ENCODE data around the gene PTPRN2.

The PTPRN2 gene

DNA sequence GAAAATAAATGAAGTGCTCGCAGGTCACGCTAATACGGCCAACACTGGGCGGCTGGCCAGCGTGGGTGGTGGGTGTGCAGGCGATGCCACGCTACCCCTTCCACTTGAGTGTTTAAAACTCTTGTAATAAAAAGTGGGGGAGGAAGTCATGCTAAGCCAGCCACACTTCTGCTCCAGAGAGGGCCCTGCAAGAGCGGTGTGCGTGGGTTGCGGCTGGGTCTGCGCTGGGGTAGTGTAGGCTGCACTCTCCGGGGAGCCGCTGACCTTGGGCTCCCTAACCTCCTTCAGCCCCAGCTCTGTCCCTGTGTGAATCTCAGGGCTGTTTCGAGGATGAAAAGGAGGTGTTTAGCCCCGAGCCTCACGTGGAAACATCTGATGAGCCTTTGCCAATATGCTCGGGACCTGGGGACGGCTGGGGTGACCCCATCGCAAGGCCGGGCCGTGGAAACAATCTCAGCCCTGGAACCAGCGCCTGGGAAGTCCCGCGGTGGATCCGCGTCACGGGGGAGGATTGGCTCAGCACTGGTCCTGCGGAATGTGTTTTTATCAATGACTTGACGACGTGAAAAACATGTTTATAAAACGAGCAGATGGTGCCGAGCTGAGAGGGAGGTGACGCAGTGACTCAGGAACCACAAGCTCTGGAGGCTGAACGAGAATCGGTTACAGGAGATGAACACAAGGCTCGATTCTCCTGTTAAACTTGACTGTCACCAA, 972.4 kb downstream of the PTPRN2 start:
- peak in 22 of 42 donors; percentile 5 to 73 (median 39) for DNase-seq
- intact Hi-C loops (cut with DNase I), result no loop called here

DNA sequence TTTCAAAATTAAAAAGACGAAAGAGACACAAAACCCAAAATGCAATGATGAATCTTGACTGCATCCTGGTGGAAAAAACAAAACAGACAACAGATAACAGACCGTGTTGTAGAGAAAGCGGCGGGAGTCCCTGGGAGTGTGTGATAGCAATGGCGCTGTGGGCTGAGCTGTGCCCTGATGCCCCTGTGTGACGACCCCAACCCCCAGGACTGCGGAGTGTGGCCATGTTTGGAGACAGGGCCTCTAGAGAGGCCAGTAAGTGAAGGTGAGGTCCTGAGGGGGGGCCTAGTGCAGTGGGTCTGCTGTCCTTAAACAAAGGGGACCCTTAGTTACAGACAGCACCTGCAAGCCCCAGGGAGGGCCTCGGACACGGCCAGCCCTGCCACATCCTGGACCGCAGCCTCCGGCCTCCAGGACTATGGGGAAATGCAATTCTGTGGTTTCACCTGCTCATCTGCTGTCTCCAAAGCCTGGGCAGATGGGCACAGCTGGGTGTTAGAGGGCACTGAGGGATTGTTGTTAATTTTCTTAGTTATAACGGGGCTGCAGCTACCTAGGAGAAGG, 973.1 kb downstream of the PTPRN2 start:
- DNase-seq, result peak in 2 of 42 donors; percentile 1 to 29

DNA sequence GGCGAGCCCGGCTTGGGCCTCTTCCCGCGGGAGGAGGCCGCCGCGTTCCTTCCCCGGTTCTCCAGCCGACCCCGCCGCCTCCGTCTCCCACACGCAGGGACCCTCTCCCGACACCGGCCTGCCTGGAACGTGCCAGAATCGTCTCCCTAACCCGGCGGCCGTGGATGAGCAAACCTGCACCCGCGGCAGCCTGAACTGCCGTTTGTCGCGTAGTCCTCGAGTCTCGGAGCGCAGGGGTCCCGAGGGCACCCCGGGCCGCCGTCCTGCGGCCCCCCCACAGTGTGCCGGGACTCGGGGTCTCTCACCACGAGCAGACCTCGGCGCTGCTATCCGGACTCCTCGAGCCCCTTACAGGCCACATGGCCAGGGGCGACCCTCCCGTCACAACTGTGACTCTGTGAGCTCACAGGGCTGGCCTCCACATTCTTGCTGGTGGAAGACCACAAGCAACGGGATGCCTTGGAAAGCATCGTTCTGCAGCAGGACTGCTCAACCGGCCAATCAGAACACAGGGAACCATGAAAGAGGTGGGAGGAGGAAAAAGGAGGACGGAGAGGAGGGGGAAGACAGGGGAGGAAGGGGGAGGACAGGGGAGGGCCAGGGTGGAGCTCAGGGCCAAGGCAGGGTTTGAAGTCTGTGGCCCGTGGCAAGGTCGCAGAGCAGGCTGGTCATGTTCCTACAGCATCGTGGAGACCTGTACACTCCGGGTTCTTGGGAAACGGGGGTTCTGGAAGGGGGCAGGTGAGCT, 973.9 kb downstream of the PTPRN2 start:
- DNase-seq, result peak in 5 of 42 donors; percentile 2 to 31 (median 14)
- intact Hi-C loops (cut with DNase I), result no loop called here

More for the DNA sequence above, 973.1 kb downstream of the PTPRN2 start:
- intact Hi-C loops (cut with DNase I), result no loop called here

DNA sequence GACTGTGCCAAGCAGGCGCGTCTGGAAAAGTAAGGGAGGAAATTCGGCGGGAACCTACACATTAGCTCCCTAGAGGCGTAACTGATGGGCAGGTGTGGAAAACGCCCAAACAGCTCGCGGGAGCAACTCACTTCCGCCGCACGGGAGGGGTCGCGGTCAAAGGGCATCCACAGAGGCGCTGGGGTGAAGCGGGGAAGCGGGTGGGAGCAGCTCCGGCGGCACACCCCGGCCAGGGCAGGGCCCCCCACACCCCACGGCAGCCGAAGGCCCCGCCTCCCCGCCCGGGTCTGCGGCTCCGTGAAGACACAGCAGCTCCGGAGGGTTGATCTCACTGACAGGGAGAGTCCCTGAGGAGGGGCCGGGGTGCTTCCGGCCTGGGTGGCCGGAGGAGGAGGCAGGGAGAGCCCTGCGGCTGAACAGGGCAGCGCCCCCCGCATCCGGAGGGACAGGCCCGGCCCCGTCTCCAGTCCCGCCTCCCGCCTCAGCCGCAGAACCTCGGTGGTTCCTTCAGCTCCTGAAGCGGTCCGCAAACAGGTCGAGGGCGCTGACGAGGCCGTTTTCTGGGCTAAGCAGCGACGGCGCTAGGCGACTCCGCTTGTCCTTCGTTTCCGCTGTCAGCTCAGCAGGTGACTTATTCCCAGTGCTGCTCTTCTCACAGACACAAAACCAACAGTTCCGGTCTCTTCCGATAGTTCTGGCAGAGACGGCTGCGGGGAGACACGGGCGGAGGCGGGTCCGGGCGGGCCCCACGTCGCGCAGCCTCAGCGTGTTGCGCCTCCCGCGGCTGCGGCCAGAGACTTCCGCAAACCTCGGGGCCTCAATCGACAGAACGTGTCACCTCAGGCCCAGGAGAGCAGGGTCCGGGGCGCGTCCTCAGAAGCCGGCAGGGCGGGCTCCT, 974.7 kb downstream of the PTPRN2 start:
- DNase-seq, result peak in 5 of 42 donors; percentile 3 to 36 (median 23)
- intact Hi-C loops (cut with DNase I), result no loop called here

DNA sequence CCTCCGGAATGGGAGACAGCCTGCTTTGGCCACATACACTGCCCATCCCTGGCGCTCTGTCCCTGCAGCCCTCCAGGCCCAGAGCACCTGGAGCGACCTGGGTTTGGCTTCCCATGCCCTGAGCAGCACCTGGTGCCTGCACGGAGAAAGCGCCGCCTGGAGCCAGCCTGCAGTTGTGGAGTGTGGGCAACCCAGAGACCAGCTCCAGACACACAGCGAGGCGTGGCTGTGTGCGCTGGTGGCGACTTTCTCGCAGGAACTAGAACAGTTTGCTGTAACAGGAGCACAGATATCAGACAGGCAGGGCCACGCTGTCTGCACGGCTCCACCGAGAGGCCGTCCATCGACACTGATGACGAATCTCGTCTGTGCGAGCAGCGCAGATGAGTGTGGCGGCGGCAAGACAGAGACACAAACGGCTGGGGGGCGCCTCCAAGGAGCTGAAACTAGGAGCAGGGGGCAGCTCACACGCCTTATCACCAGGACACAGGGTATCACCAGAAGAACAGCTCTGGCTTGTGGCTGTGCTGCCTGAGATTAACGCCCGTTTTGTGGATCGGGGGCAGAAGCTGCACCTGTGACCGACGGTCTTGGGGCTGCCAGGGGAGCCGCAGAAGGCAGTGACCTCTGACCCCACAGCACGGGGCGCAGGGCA, 975.5 kb downstream of the PTPRN2 start:
- peak in 4 of 42 donors; percentile 1 to 23 (median 10) for DNase-seq
- intact Hi-C loops (cut with DNase I), result no loop called here

DNA sequence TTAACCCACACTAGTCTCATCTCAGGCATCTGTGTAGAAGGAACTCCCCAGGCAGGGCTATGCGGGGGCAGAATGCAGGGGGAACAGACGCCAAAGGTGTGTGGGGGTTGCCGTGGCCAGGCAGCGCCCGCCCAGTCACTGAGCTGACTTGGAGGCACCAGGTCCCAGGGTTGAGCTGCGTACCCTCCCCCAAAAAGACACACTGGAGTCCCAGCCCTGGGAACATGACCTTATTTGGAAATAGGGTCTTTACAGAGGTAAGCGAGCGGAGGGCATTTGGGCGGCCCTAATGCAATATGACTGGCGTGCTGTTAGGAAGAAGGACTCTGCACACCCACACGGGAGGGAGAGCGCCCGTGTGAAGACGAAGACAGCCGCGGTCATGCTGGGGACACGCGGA, 976.3 kb downstream of the PTPRN2 start:
- intact Hi-C loops (cut with DNase I), result no loop called here
- DNase-seq, result peak in 2 of 42 donors; percentile 21 to 27

DNA sequence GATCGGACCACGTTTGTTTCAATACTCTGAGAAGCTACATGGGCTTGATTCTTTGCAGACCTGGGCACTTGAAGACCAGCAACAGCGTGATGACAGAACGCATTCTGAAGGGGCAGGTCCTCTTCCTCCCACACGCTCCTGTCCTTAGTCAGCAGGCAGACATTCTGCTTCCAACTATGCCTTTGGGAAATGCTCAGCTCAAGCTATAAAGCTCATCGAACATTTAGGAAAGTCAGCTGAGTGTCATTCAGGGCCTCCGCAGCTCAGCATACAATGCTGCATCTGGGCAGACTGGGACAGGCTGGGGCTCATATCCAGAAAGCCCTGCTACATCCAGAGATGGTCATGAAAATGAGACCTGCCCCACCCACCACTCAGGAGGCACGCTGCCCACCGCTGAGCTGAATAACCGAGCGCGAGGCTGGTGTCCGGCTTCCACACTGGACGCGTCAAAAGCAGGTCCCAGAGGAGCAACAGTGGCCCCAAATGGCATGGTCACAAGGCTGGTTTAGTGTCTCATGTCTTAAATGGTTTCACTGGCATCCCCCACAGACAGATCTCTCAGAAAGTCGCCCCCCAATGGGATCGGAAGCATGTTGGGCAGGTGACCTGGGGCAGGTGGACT, 976.8 kb downstream of the PTPRN2 start:
- intact Hi-C loops (cut with DNase I), result no loop called here
- DNase-seq, result peak in 4 of 42 donors; percentile 31 to 58 (median 51)

- intact Hi-C loops (cut with DNase I), result no loop called here
- DNase-seq, result no peak
These were observed 977.5 kb downstream of the PTPRN2 start for GRCh38 chr7:157609932-157610640.

GRCh38 chr7:157609516-157609915, 978.1 kb downstream of the PTPRN2 start:
- DNase-seq, result no peak
- intact Hi-C loops (cut with DNase I), result no loop called here

GRCh38 chr7:157607218-157607617, 980.4 kb downstream of the PTPRN2 start:
- intact Hi-C loops (cut with DNase I), result no loop called here
- no peak for DNase-seq

GRCh38 chr7:157606140-157606539, 981.5 kb downstream of the PTPRN2 start:
- DNase-seq, result no peak
- intact Hi-C loops (cut with DNase I), result no loop called here

DNA sequence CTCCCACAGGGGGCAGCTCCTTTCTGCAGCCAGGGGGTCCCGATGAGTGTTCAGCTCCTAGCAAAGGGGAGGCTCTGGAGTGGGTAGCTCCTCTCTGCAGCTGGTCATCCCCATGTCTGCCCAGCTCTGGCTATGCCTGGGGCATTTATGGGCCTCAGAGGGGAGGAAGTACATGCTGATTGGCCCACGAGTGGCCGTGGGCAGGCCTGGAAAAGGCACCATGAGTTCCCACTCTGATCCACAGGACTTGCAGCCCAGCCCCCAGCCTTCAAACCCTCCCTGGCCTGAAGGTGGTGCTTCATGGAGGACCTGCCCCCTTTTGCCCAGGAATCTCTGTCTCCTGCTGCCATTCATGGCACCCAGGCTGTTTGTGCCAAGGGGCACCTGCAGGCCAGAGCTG, 982.0 kb downstream of the PTPRN2 start:
- intact Hi-C loops (cut with DNase I), result no loop called here
- no peak for DNase-seq

DNA sequence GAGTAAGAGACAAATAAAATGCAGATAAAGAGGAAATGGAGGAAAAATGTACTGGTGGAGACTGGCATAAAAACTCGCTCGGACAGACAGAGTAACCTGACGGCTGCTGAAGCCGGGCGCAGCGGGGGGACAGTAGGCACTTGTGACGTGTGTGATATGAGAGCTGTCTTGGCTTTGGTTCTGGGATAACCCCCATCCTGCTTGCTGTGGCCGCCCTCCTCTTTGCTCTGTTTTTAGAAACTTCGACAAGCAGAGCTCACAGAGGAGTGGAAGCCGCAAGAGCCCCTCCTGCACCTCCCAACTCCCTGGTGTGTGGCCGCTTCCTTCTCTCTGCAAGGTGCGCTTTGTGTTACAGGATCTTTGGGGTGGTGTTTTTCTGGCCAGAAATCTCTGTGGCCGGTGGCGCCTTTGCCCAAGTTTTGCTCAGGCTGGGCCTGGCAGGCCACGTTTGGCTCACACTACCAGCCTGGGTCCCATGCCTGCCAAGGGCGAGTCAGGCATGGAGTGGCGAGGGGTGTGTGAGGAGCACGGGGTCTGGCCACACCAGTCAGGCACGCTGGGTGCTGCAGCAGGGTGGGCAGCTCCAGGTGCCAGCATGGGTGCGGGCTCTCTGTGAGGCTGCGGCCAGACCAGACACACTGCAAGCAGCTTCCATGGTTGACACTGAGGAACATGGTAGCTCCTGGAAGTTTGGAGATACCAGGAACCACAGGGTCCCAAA, 982.8 kb downstream of the PTPRN2 start:
- intact Hi-C loops (cut with DNase I), result no loop called here
- no peak for DNase-seq

DNA sequence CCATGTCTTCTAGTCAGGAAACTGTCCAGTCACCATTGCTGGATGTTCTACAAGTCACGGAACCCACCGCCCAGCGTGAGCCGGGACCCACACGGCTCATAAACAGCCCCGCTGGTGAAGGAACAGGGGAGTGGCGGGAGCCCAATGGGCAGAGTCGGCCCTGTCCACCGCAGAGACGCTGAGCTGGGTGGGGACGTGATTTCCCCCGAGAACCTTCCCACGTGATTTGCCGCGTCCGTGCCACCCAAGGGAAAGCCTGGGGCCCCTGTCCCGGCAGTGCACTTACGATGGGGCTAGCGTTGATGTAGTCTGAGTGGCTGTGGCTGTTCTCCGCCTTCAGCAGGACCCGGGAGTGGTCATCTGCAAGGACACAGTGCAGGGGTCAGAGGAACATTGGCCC, 983.9 kb downstream of the PTPRN2 start:
- DNase-seq, result no peak
- intact Hi-C loops (cut with DNase I), result no loop called here

DNA sequence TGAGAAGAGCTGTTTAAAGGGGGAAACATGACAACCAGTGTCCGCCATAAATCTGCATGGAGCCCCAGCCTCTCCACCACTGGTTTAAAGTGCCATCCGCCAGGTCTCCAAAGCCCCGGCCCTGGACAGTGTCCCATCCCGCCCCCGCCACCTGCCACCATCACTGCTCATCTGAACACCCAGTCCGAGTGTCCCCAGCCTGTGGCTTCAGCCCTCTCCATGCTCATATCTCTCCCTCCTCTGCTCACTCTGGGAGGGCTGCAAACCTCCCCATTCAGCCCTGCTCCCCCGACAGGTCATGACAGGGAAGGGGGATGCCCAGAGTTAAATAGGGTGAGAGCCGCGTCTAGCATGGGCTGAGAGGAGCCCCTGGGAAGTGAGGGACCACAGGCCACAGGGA, 984.6 kb downstream of the PTPRN2 start:
- no peak for DNase-seq
- intact Hi-C loops (cut with DNase I), result no loop called here

GRCh38 chr7:157602581-157602980, 985.0 kb downstream of the PTPRN2 start:
- intact Hi-C loops (cut with DNase I), result no loop called here
- no peak for DNase-seq

DNA sequence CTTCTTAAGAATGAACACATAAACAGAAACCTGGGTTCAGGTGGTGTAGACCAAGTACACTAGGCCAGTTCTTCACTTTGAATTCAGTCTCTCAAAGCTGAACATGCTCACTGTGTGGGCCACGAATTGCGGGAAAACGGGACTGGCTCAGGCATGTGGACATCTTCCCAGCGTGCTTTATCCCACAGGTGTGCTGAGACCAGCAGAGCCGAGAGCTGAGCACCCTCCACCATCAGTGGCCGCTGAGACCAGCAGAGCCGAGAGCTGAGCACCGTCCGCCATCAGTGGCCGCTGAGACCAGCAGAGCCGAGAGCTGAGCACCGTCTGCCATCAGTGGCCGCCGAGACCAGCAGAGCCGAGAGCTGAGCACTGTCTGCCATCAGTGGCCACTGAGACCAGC, 985.5 kb downstream of the PTPRN2 start:
- intact Hi-C loops (cut with DNase I), result no loop called here

More for the DNA sequence above, 985.5 kb downstream of the PTPRN2 start:
- DNase-seq, result no peak

Measured in head of caudate nucleus (tissue), 42 donors.